SK-N-SH (cell line): Measurements from ENCODE around the gene OR6K2. TPM values are rescaled to one million over a fixed set of nuclear protein-coding genes. Genes with fewer than 3 reads are reported as not detected.

ENCODE experiments used
- CTCF ChIA-PET: fragments of 300-600, 350-600 bp; formaldehyde crosslinking; extraction: SDS; loops from one replicate; lab custom pipeline; 2021; lab: Yijun Ruan, JAX
- POLR2A ChIA-PET: fragments of 350-600 bp; sonication (Branson Sonifier 250); formaldehyde crosslinking; extraction: SDS; loops from one replicate; lab custom pipeline; 2020; ENCODE audit warnings: antibody characterized with exemption, inconsistent platforms; lab: Yijun Ruan, JAX
- DNase-seq: peaks from one replicate; pipeline ENCODE4 v3.0.0; 2012
- H2AFZ ChIP-seq: fragments of 200-600 bp; sonication (generic); 2 replicates; pipeline ENCODE4 v1.8.1; 2016; ENCODE audit warnings: antibody characterized with exemption, mild to moderate bottlenecking, low read depth
- H3F3A ChIP-seq: fragments of 200-600 bp; sonication (generic); replicated peaks from 2 replicates; pipeline ENCODE3; 2016; ENCODE audit warnings: antibody characterized with exemption, mild to moderate bottlenecking; ENCODE audit not compliant: insufficient read depth
- H3K27ac ChIP-seq, 2 experiments: fragments of 200-500 bp in 1 of 2; fragments of 200-600 bp in 1 of 2; sonication (Bioruptor generic) in 1 of 2; sonication (generic), shearing (Covaris generic) in 1 of 2; 2 replicates each; pipeline versions ENCODE4 v1.5.1 to v1.6.1; 2014 to 2016; ENCODE audit warnings: low read depth in 2 of 2, inconsistent platforms in 1 of 2, low read length in 1 of 2, mild to moderate bottlenecking in 1 of 2, mixed read lengths in 1 of 2
- H3K27me3 ChIP-seq: fragments of 200-600 bp; sonication (generic), shearing (Covaris generic); 2 replicates; pipeline ENCODE4 v1.6.1; 2016; ENCODE audit warnings: mixed run types; ENCODE audit not compliant: insufficient read depth
- H3K36me3 ChIP-seq, 2 experiments: fragments of 200-500 bp in 1 of 2; fragments of 200-600 bp in 1 of 2; sonication (Bioruptor generic) in 1 of 2; sonication (generic) in 1 of 2; replicated peaks in 1 of 2; 2 replicates each; pipeline versions ENCODE3 to v1.5.1; 2014 to 2016; ENCODE audit warnings: low read length in 1 of 2, mild to moderate bottlenecking in 1 of 2; ENCODE audit not compliant: insufficient read depth in 2 of 2, control insufficient read depth in 1 of 2
- H3K4me1 ChIP-seq, 2 experiments: fragments of 200-500 bp in 1 of 2; fragments of 200-600 bp in 1 of 2; sonication (Bioruptor generic) in 1 of 2; sonication (generic), shearing (Covaris generic) in 1 of 2; 2 replicates each; pipeline versions ENCODE4 v1.5.1 to v1.6.1; 2014 to 2016; ENCODE audit warnings: low read depth in 1 of 2, low read length in 1 of 2, mixed run types in 1 of 2; ENCODE audit not compliant: insufficient read depth in 2 of 2, control insufficient read depth in 1 of 2
- H3K4me2 ChIP-seq: fragments of 200-600 bp; sonication (generic), shearing (Covaris generic); 2 replicates; pipeline ENCODE4 v1.6.1; 2017; ENCODE audit warnings: mixed run types
- H3K4me3 ChIP-seq, 2 experiments: fragments of 200-500 bp in 1 of 2; fragments of 200-600 bp in 1 of 2; sonication (Bioruptor generic) in 1 of 2; sonication (generic), shearing (Covaris generic) in 1 of 2; 2 replicates each; pipeline versions ENCODE4 v1.5.1 to v1.8.1; 2014 to 2016; ENCODE audit warnings: low read depth in 2 of 2, inconsistent platforms in 1 of 2, low read length in 1 of 2, mild to moderate bottlenecking in 1 of 2, mixed read lengths in 1 of 2, moderate library complexity in 1 of 2
- H3K79me2 ChIP-seq: fragments of 200-600 bp; sonication (generic); 2 replicates; pipeline ENCODE4 v1.8.1; 2017; ENCODE audit warnings: mild to moderate bottlenecking; ENCODE audit not compliant: insufficient read depth
- H3K9ac ChIP-seq: fragments of 200-600 bp; sonication (generic); 2 replicates; pipeline ENCODE4 v1.6.1; 2017; ENCODE audit warnings: mixed run types
- H3K9me2 ChIP-seq: fragments of 200-600 bp; sonication (generic); 2 replicates; pipeline ENCODE4 v1.6.1; 2017; ENCODE audit warnings: mixed run types
- H3K9me3 ChIP-seq: fragments of 200-600 bp; sonication (generic); 2 replicates; pipeline ENCODE4 v1.6.1; 2017; ENCODE audit warnings: mixed run types, mild to moderate bottlenecking, moderate library complexity
- H4K20me1 ChIP-seq: fragments of 200-600 bp; sonication (generic); 2 replicates; pipeline ENCODE4 v1.6.1; 2017; ENCODE audit warnings: mild to moderate bottlenecking, mixed run types; ENCODE audit not compliant: insufficient read depth
- EZH2phosphoT487 ChIP-seq: fragments of 200-600 bp; sonication (generic); IDR thresholded peaks from 2 replicates; pipeline ENCODE4 v1.6.1; 2017; ENCODE audit warnings: low read depth, mixed run types, mild to moderate bottlenecking, antibody characterized with exemption, moderate library complexity, borderline replicate concordance
- FOXJ3 ChIP-seq: sonication (generic); formaldehyde crosslinking; IDR thresholded peaks from 2 replicates; pipeline ENCODE4 v1.5.1; 2020; ENCODE audit warnings: mild to moderate bottlenecking, missing genetic modification reagents
- FOXM1 ChIP-seq: IDR thresholded peaks from 2 replicates; pipeline ENCODE4 v1.4.0; 2012; ENCODE audit warnings: low read depth, mild to moderate bottlenecking
- GABPA ChIP-seq: IDR thresholded peaks from 2 replicates; pipeline ENCODE4 v1.4.0; 2012; ENCODE audit warnings: low read depth, mild to moderate bottlenecking
- GATA2 ChIP-seq: sonication (generic); formaldehyde crosslinking; IDR thresholded peaks from 2 replicates; pipeline ENCODE4 v1.5.0; 2020; ENCODE audit warnings: mild to moderate bottlenecking, missing genetic modification reagents
- JUND ChIP-seq: IDR thresholded peaks from 2 replicates; pipeline ENCODE4 v1.4.0; 2012
- MAX ChIP-seq: IDR thresholded peaks from 2 replicates; pipeline ENCODE4 v1.4.0; 2012; ENCODE audit warnings: low read depth
- MXI1 ChIP-seq: IDR thresholded peaks from 2 replicates; pipeline ENCODE4 v1.6.1; 2012; ENCODE audit warnings: mild to moderate bottlenecking, low read depth, low read length, improper control_type of control experiment
- NFIC ChIP-seq: IDR thresholded peaks from 2 replicates; pipeline ENCODE4 v1.4.0; 2012; ENCODE audit warnings: borderline replicate concordance
- NRF1 ChIP-seq: IDR thresholded peaks from 2 replicates; pipeline ENCODE4 v1.6.1; 2012; ENCODE audit warnings: low read depth, mild to moderate bottlenecking, low read length
- POLR2AphosphoS5 ChIP-seq: IDR thresholded peaks from 2 replicates; pipeline ENCODE4 v1.6.1; 2012; ENCODE audit warnings: low read depth, low read length
- RAD21 ChIP-seq: IDR thresholded peaks from 2 replicates; pipeline ENCODE4 v1.6.1; 2012; ENCODE audit warnings: mild to moderate bottlenecking, low read length
- RCOR1 ChIP-seq: fragments of 150-350 bp; IDR thresholded peaks from 2 replicates; pipeline ENCODE4 v1.6.1; 2017; ENCODE audit warnings: antibody characterized with exemption, low read length
- RFX5 ChIP-seq: IDR thresholded peaks from 2 replicates; pipeline ENCODE4 v1.6.1; 2012; ENCODE audit warnings: mild to moderate bottlenecking, improper control_type of control experiment, low read length
- RXRA ChIP-seq: IDR thresholded peaks from 2 replicates; pipeline ENCODE4 v1.4.0; 2012; ENCODE audit warnings: low read depth, mild to moderate bottlenecking, borderline replicate concordance
- SIN3A ChIP-seq: IDR thresholded peaks from 2 replicates; pipeline ENCODE4 v1.6.1; 2012; ENCODE audit warnings: low read depth, mild to moderate bottlenecking, low read length, moderate library complexity, borderline replicate concordance
- SMC3 ChIP-seq: IDR thresholded peaks from 2 replicates; pipeline ENCODE4 v1.6.1; 2012; ENCODE audit warnings: low read depth, low read length, improper control_type of control experiment
- TAF1 ChIP-seq: IDR thresholded peaks from 2 replicates; pipeline ENCODE4 v1.6.1; 2012; ENCODE audit warnings: low read depth, mild to moderate bottlenecking, low read length, moderate library complexity, borderline replicate concordance
- TCF12 ChIP-seq: IDR thresholded peaks from 2 replicates; pipeline ENCODE4 v1.4.0; 2012
- TEAD4 ChIP-seq: IDR thresholded peaks from 2 replicates; pipeline ENCODE4 v1.4.0; 2012; ENCODE audit warnings: mild to moderate bottlenecking, borderline replicate concordance; ENCODE audit not compliant: insufficient read depth
- YY1 ChIP-seq: IDR thresholded peaks from 2 replicates; pipeline ENCODE4 v1.4.0; 2012; ENCODE audit warnings: low read depth, mild to moderate bottlenecking
- WGBS: methylation state at CpG from one replicate; pipeline ENCODE4 v1.1.6; 2017; ENCODE audit warnings: low lambda C conversion rate; 5-methylcytosine and 5-hydroxymethylcytosine counted together
- polyA plus RNA-seq, 3 experiments: library from polyadenylated mRNA; depleted of rRNA; stranded (reverse); fragments of >200 nt; gene quantifications; 2 replicates each; pipeline ENCODE4 v1.2.3, GENCODE V29; 2012
- TF ChIP-seq, protein P1 (sequence below): IDR thresholded peaks from 2 replicates; pipeline ENCODE4 v1.4.0; 2012; ENCODE audit warnings: low read depth, borderline replicate concordance
- TF ChIP-seq, protein P2 (sequence below): fragments of 150-350 bp; IDR thresholded peaks from 2 replicates; pipeline ENCODE4 v1.6.1; 2017; ENCODE audit warnings: antibody characterized with exemption, low read length, low read depth, borderline replicate concordance
- TF ChIP-seq, protein P3 (sequence below): fragments of 200-600 bp; sonication (generic); IDR thresholded peaks from 2 replicates; pipeline ENCODE4 v1.6.1; 2017; ENCODE audit warnings: antibody characterized with exemption, mild to moderate bottlenecking, moderate library complexity

Gene OR6K2
- polyA plus RNA-seq, 1 of the 3 experiments (the other 2 are of a cell fraction) = not detected

DNA sequence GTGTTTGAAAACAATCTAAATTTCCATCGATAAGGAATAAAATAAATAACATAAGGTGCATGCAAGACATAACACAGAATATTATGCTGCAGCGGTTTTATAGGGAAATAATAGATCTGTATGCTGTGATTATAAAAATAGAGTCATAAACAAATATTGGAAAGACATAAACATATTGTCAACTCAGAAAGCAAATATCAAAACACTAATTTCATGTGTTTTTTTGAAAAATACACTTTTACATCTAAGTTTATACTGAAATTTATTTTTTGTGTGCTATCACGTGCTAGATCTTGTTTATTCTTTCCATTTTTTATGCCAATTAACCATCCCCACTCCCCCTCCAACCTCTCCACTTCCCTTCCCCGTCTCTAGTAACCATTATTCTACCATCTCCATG is 10.6 kb upstream of the OR6K2 start:
- CTCF ChIA-PET = no interaction called here
- no peak for DNase-seq
- no peak for TF ChIP-seq NRF1
- TF ChIP-seq RFX5 = no peak
- TF ChIP-seq EZH2phosphoT487 = no peak
- TF ChIP-seq GATA2 (CRISPR knock-in tag) = no peak
- TF ChIP-seq MAX = no peak
- no peak for TF ChIP-seq RCOR1
- TF ChIP-seq FOXM1 = no peak
- no peak for TF ChIP-seq RAD21
- TF ChIP-seq, protein P1, sequence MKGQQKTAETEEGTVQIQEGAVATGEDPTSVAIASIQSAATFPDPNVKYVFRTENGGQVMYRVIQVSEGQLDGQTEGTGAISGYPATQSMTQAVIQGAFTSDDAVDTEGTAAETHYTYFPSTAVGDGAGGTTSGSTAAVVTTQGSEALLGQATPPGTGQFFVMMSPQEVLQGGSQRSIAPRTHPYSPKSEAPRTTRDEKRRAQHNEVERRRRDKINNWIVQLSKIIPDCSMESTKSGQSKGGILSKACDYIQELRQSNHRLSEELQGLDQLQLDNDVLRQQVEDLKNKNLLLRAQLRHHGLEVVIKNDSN = no peak
- TF ChIP-seq SMC3 = no peak
- no peak for TF ChIP-seq TCF12
- no peak for TF ChIP-seq TEAD4
- no peak for TF ChIP-seq FOXJ3 (CRISPR knock-in tag)
- no peak for TF ChIP-seq GABPA
- no peak for TF ChIP-seq POLR2AphosphoS5
- no peak for TF ChIP-seq SIN3A
- TF ChIP-seq JUND = no peak
- no peak for TF ChIP-seq MXI1
- no peak for TF ChIP-seq YY1
- Histone ChIP-seq H3K9me2 (no peaks in the 10 kb centered on the region), H3K9me3 (no peaks in the 10 kb centered on the region), H3K4me1 (no peaks in the 10 kb centered on the region), H4K20me1 (no peaks in the 10 kb centered on the region), H3F3A (no peaks in the 10 kb centered on the region), H3K27ac (no peak overlapping the region), H3K79me2 (no peaks in the 10 kb centered on the region), H3K4me3 (no peak overlapping the region), H2AFZ (no peak overlapping the region), H3K36me3 (no peaks in the 10 kb centered on the region), H3K27me3 (no peaks in the 10 kb centered on the region), H3K9ac (no peak overlapping the region), H3K4me2 (no peak overlapping the region)
- WGBS = 2% methylated on average over 4 of the region's 4 CpGs
- POLR2A ChIA-PET = no interaction called here

GRCh38 chr1:158706096-158706495 is 5.6 kb upstream of the OR6K2 start:
- Histone ChIP-seq H3K9me2 (no peaks in the 10 kb centered on the region), H3F3A (no peaks in the 10 kb centered on the region), H3K27me3 (no peaks in the 10 kb centered on the region), H3K79me2 (no peaks in the 10 kb centered on the region), H3K4me1 (no peaks in the 10 kb centered on the region), H3K4me3 (no peak overlapping the region), H3K9ac (no peak overlapping the region), H4K20me1 (no peaks in the 10 kb centered on the region), H2AFZ (no peak overlapping the region), H3K36me3 (no peaks in the 10 kb centered on the region), H3K9me3 (no peaks in the 10 kb centered on the region), H3K4me2 (no peak overlapping the region), H3K27ac (no peak overlapping the region)
- POLR2A ChIA-PET = no interaction called here
- WGBS = 0% methylated on average over 2 of the region's 2 CpGs
- DNase-seq = no peak
- TF ChIP-seq TAF1 = no peak
- TF ChIP-seq SMC3 = no peak
- TF ChIP-seq FOXJ3 (CRISPR knock-in tag) = no peak
- TF ChIP-seq TEAD4 = no peak
- TF ChIP-seq NFIC = no peak
- TF ChIP-seq RAD21 = no peak
- TF ChIP-seq SIN3A = no peak
- TF ChIP-seq, protein P2, sequence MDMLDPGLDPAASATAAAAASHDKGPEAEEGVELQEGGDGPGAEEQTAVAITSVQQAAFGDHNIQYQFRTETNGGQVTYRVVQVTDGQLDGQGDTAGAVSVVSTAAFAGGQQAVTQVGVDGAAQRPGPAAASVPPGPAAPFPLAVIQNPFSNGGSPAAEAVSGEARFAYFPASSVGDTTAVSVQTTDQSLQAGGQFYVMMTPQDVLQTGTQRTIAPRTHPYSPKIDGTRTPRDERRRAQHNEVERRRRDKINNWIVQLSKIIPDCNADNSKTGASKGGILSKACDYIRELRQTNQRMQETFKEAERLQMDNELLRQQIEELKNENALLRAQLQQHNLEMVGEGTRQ = no peak
- TF ChIP-seq RXRA = no peak
- TF ChIP-seq, protein P3, sequence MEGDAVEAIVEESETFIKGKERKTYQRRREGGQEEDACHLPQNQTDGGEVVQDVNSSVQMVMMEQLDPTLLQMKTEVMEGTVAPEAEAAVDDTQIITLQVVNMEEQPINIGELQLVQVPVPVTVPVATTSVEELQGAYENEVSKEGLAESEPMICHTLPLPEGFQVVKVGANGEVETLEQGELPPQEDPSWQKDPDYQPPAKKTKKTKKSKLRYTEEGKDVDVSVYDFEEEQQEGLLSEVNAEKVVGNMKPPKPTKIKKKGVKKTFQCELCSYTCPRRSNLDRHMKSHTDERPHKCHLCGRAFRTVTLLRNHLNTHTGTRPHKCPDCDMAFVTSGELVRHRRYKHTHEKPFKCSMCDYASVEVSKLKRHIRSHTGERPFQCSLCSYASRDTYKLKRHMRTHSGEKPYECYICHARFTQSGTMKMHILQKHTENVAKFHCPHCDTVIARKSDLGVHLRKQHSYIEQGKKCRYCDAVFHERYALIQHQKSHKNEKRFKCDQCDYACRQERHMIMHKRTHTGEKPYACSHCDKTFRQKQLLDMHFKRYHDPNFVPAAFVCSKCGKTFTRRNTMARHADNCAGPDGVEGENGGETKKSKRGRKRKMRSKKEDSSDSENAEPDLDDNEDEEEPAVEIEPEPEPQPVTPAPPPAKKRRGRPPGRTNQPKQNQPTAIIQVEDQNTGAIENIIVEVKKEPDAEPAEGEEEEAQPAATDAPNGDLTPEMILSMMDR = no peak
- TF ChIP-seq EZH2phosphoT487 = no peak
- no peak for TF ChIP-seq NRF1
- no peak for TF ChIP-seq YY1
- CTCF ChIA-PET = no interaction called here
